ENCODE data around the gene RASA3. TPM values are rescaled to one million over a fixed set of nuclear protein-coding genes. Genes with fewer than 3 reads are reported as not detected.
A peak's percentile ranks its signal among the peaks of the same experiment; 100 is the strongest.
"Not testable (repeated sequence)": the region's sequence is repeated elsewhere in the genome, so short reads cannot be mapped to it uniquely, and the experiment has no call there.

Gene RASA3
- total and polyA plus RNA-seq, 2 donors (not counting 3 experiments of a cell fraction or from before 2014, with no cell fraction given): 26.5 to 53.8 TPM

GRCh38 chr13:113990321-113990837, 142.0 kb downstream of the RASA3 start:
- TF ChIP-seq EZH2 (IDR thresholded peaks at IDR 0.05; ENCODE audit: borderline replicate concordance, low read depth, low read length, severe bottlenecking): no peak
- TF ChIP-seq MYC (IDR thresholded peaks at IDR 0.05; ENCODE audit: low read depth, low read length): no peak
- no peak for TF ChIP-seq FOS (IDR thresholded peaks at IDR 0.05; ENCODE audit: borderline replicate concordance, insufficient read depth, low read length)
- TF ChIP-seq POLR2A (IDR thresholded peaks at IDR 0.05; ENCODE audit: low read depth, low read length): no peak
- peak; percentile 58 for TF ChIP-seq MAX (IDR thresholded peaks at IDR 0.05; ENCODE audit: insufficient read depth, insufficient read length)
- H3K4me1 ChIP-seq (ENCODE audit: control insufficient read depth, extremely low read depth, insufficient read depth, low read length): no peaks in the 10 kb centered on the region
- POLR2A ChIA-PET: no interaction called here
- H3K9ac ChIP-seq (replicated peaks; ENCODE audit: extremely low read depth, insufficient read depth, low read length): no peak overlapping the region
- no peaks in the 10 kb centered on the region for H3K79me2 ChIP-seq (ENCODE audit: control insufficient read depth, insufficient read depth, low read length)
- no peaks in the 10 kb centered on the region for H3K9me1 ChIP-seq (replicated peaks; ENCODE audit: control insufficient read depth, extremely low read depth, insufficient read depth, low read length)
- H3K4me3 ChIP-seq (replicated peaks in 1 of 3; ENCODE audit: insufficient read depth in 1 of 3, low read depth in 1 of 3, low read length in 3 of 3): no peak overlapping the region
- FAIRE-seq: no peak
- H4K20me1 ChIP-seq (replicated peaks; ENCODE audit: control insufficient read depth, extremely low read depth, insufficient read depth, low read length): no peaks in the 10 kb centered on the region
- no peak for DNase-seq (ENCODE audit: low read depth, low spot score)
- no peak overlapping the region for H3K27ac ChIP-seq (ENCODE audit: insufficient read depth, low read depth, low read length)
- no peaks in the 10 kb centered on the region for H3K9me3 ChIP-seq (replicated peaks; ENCODE audit: control insufficient read depth, insufficient read depth, low read length)
- BruUV-seq (replicated peaks): no TSS peak
- dilution Hi-C loops (cut with MboI; ENCODE audit: extremely low pct_ligation_motif_present, low sequenced_read_pairs) (no loop called here), intact Hi-C loops (cut with micrococcal nuclease) (no loop called here)
- no peaks in the 10 kb centered on the region for H3K27me3 ChIP-seq (ENCODE audit: control insufficient read depth in 2 of 2, insufficient read depth in 2 of 2, low read length in 2 of 2)
- no peak overlapping the region for H3K4me2 ChIP-seq (ENCODE audit: insufficient read depth, low read length)
- no peak overlapping the region for H2AFZ ChIP-seq (ENCODE audit: low read depth, low read length)
- H3K36me3 ChIP-seq (ENCODE audit: control insufficient read depth in 2 of 2, extremely low read depth in 1 of 2, insufficient read depth in 2 of 2, low read length in 2 of 2): peaks cover 10 to 29% of the 10 kb centered on the region in 2 experiments
- CTCF ChIA-PET: no interaction called here

GRCh38 chr13:113989585-113990300, 142.7 kb downstream of the RASA3 start:
- no peaks in the 10 kb centered on the region for H3K9me3 ChIP-seq (replicated peaks; ENCODE audit: control insufficient read depth, insufficient read depth, low read length)
- CTCF ChIA-PET: no interaction called here
- no peak for DNase-seq (ENCODE audit: low read depth, low spot score)
- no peak overlapping the region for H3K9ac ChIP-seq (replicated peaks; ENCODE audit: extremely low read depth, insufficient read depth, low read length)
- H3K36me3 ChIP-seq (ENCODE audit: control insufficient read depth in 2 of 2, extremely low read depth in 1 of 2, insufficient read depth in 2 of 2, low read length in 2 of 2): peaks cover 10 to 23% of the 10 kb centered on the region in 2 experiments
- intact Hi-C loops (cut with micrococcal nuclease) (no loop called here), dilution Hi-C loops (cut with MboI; ENCODE audit: extremely low pct_ligation_motif_present, low sequenced_read_pairs) (no loop called here)
- H3K4me3 ChIP-seq (replicated peaks in 1 of 3; ENCODE audit: insufficient read depth in 1 of 3, low read depth in 1 of 3, low read length in 3 of 3): no peak overlapping the region
- H3K4me2 ChIP-seq (ENCODE audit: insufficient read depth, low read length): no peak overlapping the region
- no peak for FAIRE-seq
- BruUV-seq (replicated peaks): no TSS peak
- H3K27me3 ChIP-seq (ENCODE audit: control insufficient read depth in 2 of 2, insufficient read depth in 2 of 2, low read length in 2 of 2): no peaks in the 10 kb centered on the region
- H3K27ac ChIP-seq (ENCODE audit: insufficient read depth, low read depth, low read length): no peak overlapping the region
- H4K20me1 ChIP-seq (replicated peaks; ENCODE audit: control insufficient read depth, extremely low read depth, insufficient read depth, low read length): no peaks in the 10 kb centered on the region
- TF ChIP-seq FOS (IDR thresholded peaks at IDR 0.05; ENCODE audit: borderline replicate concordance, insufficient read depth, low read length) (no peak), GATA2 (IDR thresholded peaks at IDR 0.05; ENCODE audit: insufficient read depth, insufficient read length, low read depth, low read length) (no peak), MAX (IDR thresholded peaks at IDR 0.05; ENCODE audit: insufficient read depth, insufficient read length) (no peak), JUN (IDR thresholded peaks at IDR 0.05; ENCODE audit: borderline replicate concordance, insufficient read depth, insufficient read length, low read depth) (no peak), EZH2 (IDR thresholded peaks at IDR 0.05; ENCODE audit: borderline replicate concordance, low read depth, low read length, severe bottlenecking) (no peak), POLR2A (IDR thresholded peaks at IDR 0.05; ENCODE audit: low read depth, low read length) (no peak)
- H2AFZ ChIP-seq (ENCODE audit: low read depth, low read length): no peak overlapping the region
- POLR2A ChIA-PET: no interaction called here
- no peaks in the 10 kb centered on the region for H3K79me2 ChIP-seq (ENCODE audit: control insufficient read depth, insufficient read depth, low read length)
- H3K9me1 ChIP-seq (replicated peaks; ENCODE audit: control insufficient read depth, extremely low read depth, insufficient read depth, low read length): no peaks in the 10 kb centered on the region
- H3K4me1 ChIP-seq (ENCODE audit: control insufficient read depth, extremely low read depth, insufficient read depth, low read length): no peaks in the 10 kb centered on the region

- H3K4me2 ChIP-seq (ENCODE audit: insufficient read depth, low read length); H3K9ac ChIP-seq (replicated peaks; ENCODE audit: extremely low read depth, insufficient read depth, low read length); intact Hi-C loops (cut with micrococcal nuclease); FAIRE-seq; BruUV-seq (replicated peaks); H3K4me1 ChIP-seq (ENCODE audit: control insufficient read depth, extremely low read depth, insufficient read depth, low read length); H4K20me1 ChIP-seq (replicated peaks; ENCODE audit: control insufficient read depth, extremely low read depth, insufficient read depth, low read length); CTCF ChIA-PET; H3K27me3 ChIP-seq (ENCODE audit: control insufficient read depth in 2 of 2, insufficient read depth in 2 of 2, low read length in 2 of 2); POLR2A ChIA-PET; dilution Hi-C loops (cut with MboI; ENCODE audit: extremely low pct_ligation_motif_present, low sequenced_read_pairs); H3K9me1 ChIP-seq (replicated peaks; ENCODE audit: control insufficient read depth, extremely low read depth, insufficient read depth, low read length); H3K79me2 ChIP-seq (ENCODE audit: control insufficient read depth, insufficient read depth, low read length); H3K9me3 ChIP-seq (replicated peaks; ENCODE audit: control insufficient read depth, insufficient read depth, low read length); H3K27ac ChIP-seq (ENCODE audit: insufficient read depth, low read depth, low read length); H2AFZ ChIP-seq (ENCODE audit: low read depth, low read length); H3K4me3 ChIP-seq (replicated peaks in 1 of 3; ENCODE audit: insufficient read depth in 1 of 3, low read depth in 1 of 3, low read length in 3 of 3); DNase-seq (ENCODE audit: low read depth, low spot score): not testable (repeated sequence)
- H3K36me3 ChIP-seq (ENCODE audit: control insufficient read depth in 2 of 2, extremely low read depth in 1 of 2, insufficient read depth in 2 of 2, low read length in 2 of 2): peaks cover 10 to 23% of the 10 kb centered on the region in 2 experiments
Measured at GRCh38 chr13:113988859-113989258, 143.6 kb downstream of the RASA3 start.

Measured in endothelial cell of umbilical vein (primary cell).